Measurements from ENCODE around the gene ITGA8. TPM values are rescaled to one million over a fixed set of nuclear protein-coding genes. Genes with fewer than 3 reads are reported as not detected.

Gene ITGA8
- total and polyA plus RNA-seq, 2 of the 4 experiments (the other 2 are of a cell fraction): under 0.01 to 0.02 TPM

GRCh38 chr10:15485027-15485426 is 234.7 kb downstream of the ITGA8 start:
- TF ChIP-seq RFX5 (IDR thresholded peaks at IDR 0.05; ENCODE audit: low read depth, low read length): no peak
- H3K23ac ChIP-seq (ENCODE audit: low read depth, low read length): no peak overlapping the region
- H2BK20ac ChIP-seq (ENCODE audit: low read depth, low read length): no peak overlapping the region
- in situ Hi-C loops (cut with MboI; ENCODE audit: low sequenced_read_pairs): no loop called here
- H3K4me3 ChIP-seq (ENCODE audit: insufficient read depth, low read depth, low read length): no peak overlapping the region
- no peak overlapping the region for H3K27ac ChIP-seq (ENCODE audit: insufficient read depth, low read length)
- no CpG with 5 or more reads among the region's 3 CpGs for WGBS, 2 experiments (ENCODE audit: extremely low coverage in 2 of 2, insufficient read length in 1 of 2)
- no peak overlapping the region for H3K4me2 ChIP-seq (ENCODE audit: low read depth, low read length)
- H2BK15ac ChIP-seq (ENCODE audit: low read depth, low read length): no peak overlapping the region
- H3K18ac ChIP-seq (ENCODE audit: low read depth, low read length): no peak overlapping the region
- no peak overlapping the region for H2AK9ac ChIP-seq (replicated peaks; ENCODE audit: low read depth, low read length, poor library complexity)
- CTCF ChIA-PET: no interaction called here
- no peak overlapping the region for H3K56ac ChIP-seq (ENCODE audit: extremely low read depth, insufficient read depth, low read length)
- H2BK5ac ChIP-seq (ENCODE audit: low read depth, low read length, poor library complexity, severe bottlenecking): no peak overlapping the region
- POLR2A ChIA-PET (ENCODE audit: unreplicated experiment): no interaction called here
- H3K14ac ChIP-seq (replicated peaks; ENCODE audit: low read depth, low read length): no peak overlapping the region
- no peak overlapping the region for H3K4ac ChIP-seq (ENCODE audit: low read depth, low read length)
- H3K9me1 ChIP-seq (ENCODE audit: insufficient read depth, low read length): no peaks in the 10 kb centered on the region
- H4K20me1 ChIP-seq (ENCODE audit: insufficient read depth, low read length): no peaks in the 10 kb centered on the region
- H3K9me3 ChIP-seq (ENCODE audit: control insufficient read depth, insufficient read depth, low read length): no peaks in the 10 kb centered on the region
- H2AK5ac ChIP-seq (ENCODE audit: low read depth, low read length): peak overlapping the region; percentile 9; the same call in 1 of the 2 replicates
- H4K5ac ChIP-seq (ENCODE audit: low read depth, low read length): no peak overlapping the region
- no peak overlapping the region for H4K8ac ChIP-seq (ENCODE audit: low read depth in 2 of 2, low read length in 2 of 2)
- no peaks in the 10 kb centered on the region for H3K79me1 ChIP-seq (ENCODE audit: low read depth in 1 of 2, low read length in 2 of 2)
- dilution Hi-C loops (cut with HindIII; ENCODE audit: low sequenced_read_pairs, unreplicated experiment): no loop called here
- H3K36me3 ChIP-seq (ENCODE audit: control insufficient read depth, insufficient read depth, low read length): no peaks in the 10 kb centered on the region
- no peak for DNase-seq
- H2AFZ ChIP-seq (replicated peaks; ENCODE audit: low read length, poor library complexity): no peak overlapping the region
- no peak overlapping the region for H4K91ac ChIP-seq (ENCODE audit: insufficient read depth, low read depth, low read length)
- ATAC-seq (ENCODE audit: low read depth): no peak
- intact Hi-C loops (cut with micrococcal nuclease): no loop called here
- peaks cover 7% of the 10 kb centered on the region for H3K4me1 ChIP-seq (ENCODE audit: control insufficient read depth, insufficient read depth, low read length)
- no peak overlapping the region for H3K9ac ChIP-seq (ENCODE audit: low read depth, low read length)
- H2BK120ac ChIP-seq (ENCODE audit: low read depth, low read length): no peak overlapping the region
- peaks cover 9% of the 10 kb centered on the region for H3K27me3 ChIP-seq (ENCODE audit: control insufficient read depth, insufficient read depth, low read length)
- no TSS peak for BruUV-seq (replicated peaks)
